GM18519 (cell line): ENCODE measurements around the gene WNT11.
"Not testable (repeated sequence)": the region's sequence is repeated elsewhere in the genome, so short reads cannot be mapped to it uniquely, and the experiment has no call there.

Source experiments
- ATAC-seq: cut with Tn5 transposase; IDR thresholded peaks from one replicate; pipeline ENCODE4 v1.9.1; 2021; ENCODE audit warnings: mild to moderate bottlenecking, moderate library complexity; ENCODE audit not compliant: unreplicated experiment, low FRiP score

Gene WNT11

GRCh38 chr11:76205252-76206076 lies 838 bp downstream of the WNT11 start:
- no peak for ATAC-seq

GRCh38 chr11:76203937-76204336 lies 2.4 kb downstream of the WNT11 start:
- ATAC-seq = no peak

- no peak for ATAC-seq
Measured at GRCh38 chr11:76203131-76203925, 3.0 kb downstream of the WNT11 start.

GRCh38 chr11:76201672-76202412 lies 4.5 kb downstream of the WNT11 start:
- no peak for ATAC-seq

GRCh38 chr11:76201056-76201455 lies 5.2 kb downstream of the WNT11 start:
- ATAC-seq = no peak

- no peak for ATAC-seq
Measured at GRCh38 chr11:76200006-76200940, 6.0 kb downstream of the WNT11 start.

- ATAC-seq = not testable (repeated sequence)
Measured at GRCh38 chr11:76198691-76199090, 7.6 kb downstream of the WNT11 start.

GRCh38 chr11:76197941-76198640 lies 8.2 kb downstream of the WNT11 start:
- no peak for ATAC-seq

GRCh38 chr11:76197332-76197731 lies 9.0 kb downstream of the WNT11 start:
- no peak for ATAC-seq

- ATAC-seq = no peak
Measured at GRCh38 chr11:76196849-76197248, 9.5 kb downstream of the WNT11 start.

GRCh38 chr11:76194872-76195668 lies 11.2 kb downstream of the WNT11 start:
- no peak for ATAC-seq

- no peak for ATAC-seq
Measured at GRCh38 chr11:76193219-76193618, 13.1 kb downstream of the WNT11 start.

- ATAC-seq = no peak
Measured at GRCh38 chr11:76190376-76190775, 15.9 kb downstream of the WNT11 start.

- ATAC-seq = no peak
Measured at GRCh38 chr11:76189682-76190081, 16.6 kb downstream of the WNT11 start.

- ATAC-seq = no peak
Measured at GRCh38 chr11:76188873-76189272, 17.4 kb downstream of the WNT11 start.

GRCh38 chr11:76186776-76187279 lies 19.5 kb downstream of the WNT11 start:
- ATAC-seq = no peak

- ATAC-seq = no peak
Measured at GRCh38 chr11:76185931-76186401, 20.3 kb downstream of the WNT11 start.

GRCh38 chr11:76185511-76185910 lies 20.8 kb downstream of the WNT11 start:
- no peak for ATAC-seq
